ENCODE measurements around the gene MCF2L.

DNA sequence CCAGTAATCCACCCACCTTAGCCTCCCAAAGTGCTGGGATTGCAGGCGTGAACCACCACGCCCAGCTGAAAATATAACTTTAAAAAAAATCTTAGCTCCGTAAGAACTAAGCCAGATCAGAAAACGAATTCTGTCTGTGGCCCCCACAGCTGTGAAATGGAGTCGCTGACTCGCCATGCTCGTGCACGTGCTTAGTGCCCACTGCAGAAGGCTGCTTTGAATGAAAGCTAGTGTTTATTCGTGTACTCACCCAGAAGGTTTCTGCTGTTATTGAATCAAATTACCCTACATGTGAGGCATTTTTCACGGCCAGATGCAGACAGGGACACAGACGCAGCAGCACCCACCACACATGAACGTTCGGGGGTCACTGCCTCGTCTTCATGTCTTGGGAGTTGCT, 74.9 kb downstream of the MCF2L start:
- TF ChIP-seq, protein P1, sequence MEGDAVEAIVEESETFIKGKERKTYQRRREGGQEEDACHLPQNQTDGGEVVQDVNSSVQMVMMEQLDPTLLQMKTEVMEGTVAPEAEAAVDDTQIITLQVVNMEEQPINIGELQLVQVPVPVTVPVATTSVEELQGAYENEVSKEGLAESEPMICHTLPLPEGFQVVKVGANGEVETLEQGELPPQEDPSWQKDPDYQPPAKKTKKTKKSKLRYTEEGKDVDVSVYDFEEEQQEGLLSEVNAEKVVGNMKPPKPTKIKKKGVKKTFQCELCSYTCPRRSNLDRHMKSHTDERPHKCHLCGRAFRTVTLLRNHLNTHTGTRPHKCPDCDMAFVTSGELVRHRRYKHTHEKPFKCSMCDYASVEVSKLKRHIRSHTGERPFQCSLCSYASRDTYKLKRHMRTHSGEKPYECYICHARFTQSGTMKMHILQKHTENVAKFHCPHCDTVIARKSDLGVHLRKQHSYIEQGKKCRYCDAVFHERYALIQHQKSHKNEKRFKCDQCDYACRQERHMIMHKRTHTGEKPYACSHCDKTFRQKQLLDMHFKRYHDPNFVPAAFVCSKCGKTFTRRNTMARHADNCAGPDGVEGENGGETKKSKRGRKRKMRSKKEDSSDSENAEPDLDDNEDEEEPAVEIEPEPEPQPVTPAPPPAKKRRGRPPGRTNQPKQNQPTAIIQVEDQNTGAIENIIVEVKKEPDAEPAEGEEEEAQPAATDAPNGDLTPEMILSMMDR (IDR thresholded peaks at IDR 0.05), result no peak
- TF ChIP-seq POLR2AphosphoS5 (IDR thresholded peaks at IDR 0.05) (no peak), POLR2A (IDR thresholded peaks at IDR 0.05) (no peak), EP300 (IDR thresholded peaks at IDR 0.05; ENCODE audit: low read depth) (no peak)

Measured in transverse colon (tissue), 4 donors.